Epithelial cell of esophagus (primary cell): ENCODE data around the gene RAVER1.
A peak's percentile ranks its signal among the peaks of the same experiment; 100 is the strongest.

Experiments
- DNase-seq: peaks from one replicate; pipeline ENCODE4 v3.0.0; 2010; ENCODE audit warnings: low read depth
- H3K4me3 ChIP-seq: 2 replicates; pipeline ENCODE4 v1.5.1; 2011; ENCODE audit warnings: mild to moderate bottlenecking, low read length, control low read depth
- CTCF ChIP-seq: IDR thresholded peaks from 2 replicates; pipeline ENCODE4 v1.5.1; 2011; ENCODE audit warnings: low read depth, mild to moderate bottlenecking, low read length, control low read depth, inconsistent platforms; ENCODE audit not compliant: insufficient read depth; ENCODE audit errors: missing control alignments

RAVER1 gene

DNA sequence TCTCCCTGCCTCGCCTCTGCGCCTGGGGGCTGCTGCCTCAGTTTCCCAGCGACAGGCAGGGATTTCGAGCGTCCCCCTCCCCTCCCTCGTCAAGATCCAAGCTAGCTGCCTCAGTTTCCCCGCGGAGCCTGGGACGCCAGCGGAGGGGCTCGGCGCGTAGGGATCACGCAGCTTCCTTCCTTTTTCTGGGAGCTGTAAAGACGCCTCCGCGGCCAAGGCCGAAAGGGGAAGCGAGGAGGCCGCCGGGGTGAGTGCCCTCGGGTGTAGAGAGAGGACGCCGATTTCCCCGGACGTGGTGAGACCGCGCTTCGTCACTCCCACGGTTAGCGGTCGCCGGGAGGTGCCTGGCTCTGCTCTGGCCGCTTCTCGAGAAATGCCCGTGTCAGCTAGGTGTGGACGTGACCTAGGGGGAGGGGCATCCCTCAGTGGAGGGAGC is 63.1 kb downstream of the RAVER1 start:
- TF ChIP-seq CTCF: no peak
- peak overlapping the region; percentile 39 for H3K4me3 ChIP-seq
- no peak for DNase-seq

DNA sequence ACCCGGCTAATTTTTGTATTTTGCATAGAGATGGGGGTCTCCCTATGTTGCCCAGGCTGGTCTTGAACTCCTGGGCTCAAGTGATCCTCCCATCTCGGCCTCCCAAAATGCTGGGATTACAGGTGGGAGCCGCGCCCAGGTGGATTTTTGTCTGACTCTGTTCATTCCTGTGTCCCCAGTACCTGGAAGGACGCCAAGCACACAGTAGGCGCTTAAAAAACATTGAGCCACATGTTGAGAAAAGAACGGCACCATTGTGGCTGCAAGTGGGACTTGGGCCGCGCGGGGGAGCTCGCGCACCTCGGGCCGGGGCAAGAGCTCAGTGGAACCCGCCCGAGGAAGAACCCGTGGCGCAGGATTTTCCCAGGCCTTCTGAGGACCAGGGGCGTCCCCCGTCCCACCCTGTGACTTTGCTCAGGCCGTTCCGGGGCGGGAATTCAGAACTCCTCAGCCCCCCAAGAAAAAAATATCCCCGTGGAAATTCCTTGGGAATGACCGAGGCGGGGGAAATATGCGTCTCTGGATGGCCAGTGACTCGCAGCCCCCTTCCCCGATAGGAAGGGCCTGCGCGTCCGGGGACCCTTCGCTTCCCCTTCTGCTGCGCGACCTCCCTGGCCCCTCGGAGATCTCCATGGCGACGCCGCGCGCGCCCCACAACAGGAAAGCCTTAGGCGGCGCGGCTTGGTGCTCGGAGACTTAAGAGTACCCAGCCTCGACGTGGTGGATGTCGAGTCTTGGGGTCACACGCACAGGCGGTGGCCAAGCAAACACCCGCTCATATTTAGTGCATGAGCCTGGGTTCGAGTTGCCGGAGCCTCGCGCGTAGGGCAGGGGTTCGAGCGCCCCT is 63.8 kb downstream of the RAVER1 start:
- peak; percentile 86 for TF ChIP-seq CTCF
- peak overlapping the region; percentile 39 for H3K4me3 ChIP-seq
- peak; percentile 76 for DNase-seq

- TF ChIP-seq CTCF: no peak
- no peak for DNase-seq
- H3K4me3 ChIP-seq: no peak overlapping the region
These were observed 65.3 kb downstream of the RAVER1 start for GRCh38 chr19:10268071-10268470.

DNA sequence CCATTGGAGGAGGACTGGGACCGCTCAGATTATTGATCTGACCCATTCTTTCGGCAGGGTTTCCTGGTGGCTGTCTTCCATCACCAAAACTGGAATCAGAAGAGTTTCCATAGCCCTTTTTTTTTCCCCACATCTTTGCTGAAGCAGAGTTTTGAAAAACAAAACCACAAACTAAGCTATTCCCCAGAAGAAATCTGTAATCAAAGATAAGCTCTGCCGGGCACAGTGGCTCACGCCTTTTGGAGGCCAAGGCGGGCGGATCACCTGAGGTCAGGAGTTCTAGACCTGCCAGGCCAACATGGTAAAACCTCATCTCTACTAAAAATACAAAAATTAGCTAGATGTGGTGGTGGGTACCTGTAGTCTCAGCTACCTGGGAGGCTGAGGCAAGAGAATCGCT is 66.6 kb downstream of the RAVER1 start:
- no peak for DNase-seq
- TF ChIP-seq CTCF: no peak
- no peak overlapping the region for H3K4me3 ChIP-seq
